Amniotic epithelial cell (primary cell): ENCODE results near the gene CIITA.

Experiments used
- DNase-seq: peaks from one replicate; pipeline ENCODE4 v3.0.0-alpha.2; 2010; ENCODE audit warnings: low read depth

The CIITA gene

DNA sequence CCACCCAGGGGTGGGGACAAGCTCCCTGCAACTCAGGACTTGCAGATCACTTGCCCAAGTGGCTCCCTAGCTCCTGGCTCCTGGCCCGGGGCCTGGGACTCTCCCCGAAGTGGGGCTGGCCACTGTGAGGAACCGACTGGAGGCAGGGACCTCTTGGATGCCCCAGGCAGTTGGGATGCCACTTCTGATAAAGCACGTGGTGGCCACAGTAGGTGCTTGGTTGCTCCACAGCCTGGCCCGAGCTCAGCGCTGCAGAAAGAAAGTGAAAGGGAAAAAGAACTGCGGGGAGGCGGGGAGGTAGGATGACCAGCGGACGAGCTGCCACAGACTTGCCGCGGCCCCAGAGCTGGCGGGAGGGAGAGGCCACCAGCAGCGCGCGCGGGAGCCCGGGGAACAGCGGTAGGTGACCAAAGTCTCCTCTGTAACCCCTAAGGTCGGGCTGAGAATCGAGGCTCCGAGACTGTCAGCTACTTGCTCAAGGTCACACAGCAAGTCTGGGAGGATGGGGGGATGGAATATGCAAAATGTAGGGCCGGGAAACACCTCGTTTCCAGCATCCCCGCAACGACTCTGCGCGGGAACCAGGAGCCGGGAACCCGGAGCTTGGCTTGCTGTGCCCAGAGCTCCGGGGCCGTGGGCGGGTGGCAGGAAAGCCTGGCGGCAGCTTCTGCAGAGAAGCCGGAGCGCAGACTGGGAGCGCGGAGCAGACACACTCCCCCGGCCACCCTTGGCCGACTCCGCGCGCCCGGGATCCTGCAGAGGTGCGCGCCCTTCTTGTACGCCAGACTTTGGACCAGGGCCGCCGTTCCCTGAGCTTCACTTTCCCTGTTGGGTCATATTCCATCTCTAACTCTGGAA, 1.9 kb downstream of the CIITA start:
- no peak for DNase-seq

DNA sequence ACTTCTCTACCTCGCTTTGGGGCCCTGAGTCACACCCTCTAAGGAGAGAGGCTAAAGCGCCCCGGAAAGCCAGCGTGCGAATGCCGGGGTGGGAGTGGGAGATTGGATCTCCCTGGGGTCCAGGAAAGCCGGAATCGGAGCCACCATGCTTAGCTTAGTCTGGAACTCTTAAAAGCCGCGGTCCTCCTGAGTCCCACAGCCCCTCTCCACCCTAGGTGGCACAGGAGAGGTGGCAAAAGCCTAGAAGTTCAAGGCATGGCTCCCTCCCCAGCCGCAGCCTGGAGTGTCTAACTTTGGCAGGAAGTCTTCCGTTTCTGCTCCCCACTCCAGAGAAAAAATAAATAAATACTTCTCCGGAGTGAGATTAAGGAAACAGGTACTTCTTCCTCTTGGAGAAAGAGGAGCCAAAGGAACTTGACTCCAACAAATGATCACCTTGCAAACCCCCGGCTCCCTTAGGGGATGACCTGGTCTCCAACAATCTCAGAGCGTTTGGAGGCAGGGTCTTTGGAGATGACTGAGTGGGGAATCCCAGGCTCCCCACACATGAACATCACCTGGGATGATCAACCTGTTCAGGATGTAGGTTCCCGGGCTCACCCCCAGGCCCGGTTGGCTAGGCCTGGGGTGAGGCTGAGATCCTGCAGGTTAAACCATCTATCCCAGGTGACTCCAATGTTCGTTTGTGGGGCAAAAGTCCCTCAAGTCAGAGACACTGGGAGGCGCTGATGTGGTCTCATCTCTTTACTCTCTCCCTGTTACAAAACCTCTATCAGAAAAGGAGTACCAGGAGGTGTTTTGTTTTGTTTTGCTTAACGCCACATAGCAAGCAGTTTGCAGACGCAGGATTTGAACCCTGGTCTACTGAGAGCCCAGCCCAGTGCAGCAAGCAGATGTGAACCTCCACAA, 2.9 kb downstream of the CIITA start:
- no peak for DNase-seq

DNA sequence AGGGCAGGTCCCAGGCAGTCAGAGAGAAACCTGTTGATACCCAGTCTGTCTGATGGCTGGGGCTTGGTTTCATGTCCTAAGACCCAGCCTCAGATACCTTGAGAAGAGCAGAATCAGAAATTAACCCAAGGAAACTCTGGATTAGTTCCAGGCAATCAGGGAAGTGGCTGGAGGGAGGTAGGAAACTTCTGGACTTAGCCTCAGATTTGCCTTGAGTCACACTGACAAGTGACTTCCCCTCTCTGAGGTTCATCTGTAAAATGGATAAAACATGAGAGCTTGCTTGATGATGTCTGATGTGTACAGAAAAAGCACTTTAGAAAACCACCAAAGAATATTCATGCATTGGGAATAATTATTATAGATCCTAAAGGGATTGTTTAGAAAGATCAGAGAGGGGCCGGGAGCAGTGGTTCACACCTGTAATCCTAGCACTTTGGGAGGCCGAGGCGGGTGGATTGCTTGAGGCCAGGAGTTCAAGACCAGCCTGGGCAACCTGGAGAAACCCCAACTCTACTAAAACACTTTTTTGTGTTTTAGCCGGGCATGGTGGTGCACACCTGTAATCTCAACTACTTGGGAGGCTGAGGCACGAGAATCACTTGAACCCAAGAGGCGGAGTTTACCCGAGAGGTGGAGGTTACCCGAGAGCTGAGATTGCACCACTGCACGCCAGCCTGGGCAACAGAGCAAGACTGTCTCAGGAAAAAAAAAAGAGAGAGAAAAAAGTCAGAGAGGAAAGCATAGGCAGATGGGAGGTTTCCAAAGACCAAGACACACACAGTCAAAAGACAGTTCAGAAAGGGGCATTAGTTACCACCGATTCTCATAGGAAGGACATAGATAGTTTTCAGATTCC, 3.8 kb downstream of the CIITA start:
- DNase-seq, result no peak

DNA sequence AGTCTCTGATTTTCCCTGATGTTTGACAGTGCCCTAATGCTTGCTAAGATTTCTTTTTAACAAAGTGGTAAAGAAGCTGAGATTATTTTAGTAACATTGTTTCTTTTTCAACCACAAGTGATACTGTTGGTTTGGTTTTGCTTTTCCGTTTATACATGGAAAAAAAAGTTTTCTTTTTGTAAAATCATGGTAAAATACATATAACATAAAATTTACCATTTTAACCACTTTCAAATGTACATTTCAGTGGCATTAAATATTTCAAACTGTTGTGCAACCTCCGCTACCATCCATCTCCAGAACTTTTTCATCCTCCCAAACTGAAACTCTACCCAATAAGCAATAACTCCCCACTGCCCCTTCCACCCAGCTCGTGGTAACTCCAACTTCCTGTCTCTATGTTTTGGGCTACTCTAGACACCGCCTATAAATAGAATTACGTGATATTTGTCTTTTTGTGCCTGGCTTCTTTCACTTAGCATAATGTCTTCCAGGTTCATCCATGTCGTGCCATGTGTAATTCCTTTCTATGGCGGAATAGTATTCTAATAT, 4.6 kb downstream of the CIITA start:
- no peak for DNase-seq

DNA sequence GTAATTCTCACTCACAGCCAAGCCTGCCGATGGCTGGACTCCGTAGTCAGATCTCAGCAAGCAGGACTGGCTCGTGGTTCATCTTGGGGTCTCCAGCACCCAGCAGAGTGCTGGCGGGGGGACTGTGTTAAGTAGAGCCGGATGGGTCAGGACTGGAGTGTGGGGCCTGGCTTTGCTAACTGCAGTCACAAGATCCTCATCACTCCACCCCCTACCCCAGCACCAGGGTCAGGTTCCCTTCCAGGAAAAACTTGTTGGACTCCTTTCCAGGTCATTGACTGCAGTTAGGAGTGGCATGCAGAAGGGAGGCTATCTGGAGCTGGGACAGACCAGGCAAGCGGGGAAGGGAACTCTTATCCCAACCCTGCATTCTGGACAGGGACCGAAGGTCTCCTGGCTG, 6.0 kb downstream of the CIITA start:
- DNase-seq, result no peak

DNA sequence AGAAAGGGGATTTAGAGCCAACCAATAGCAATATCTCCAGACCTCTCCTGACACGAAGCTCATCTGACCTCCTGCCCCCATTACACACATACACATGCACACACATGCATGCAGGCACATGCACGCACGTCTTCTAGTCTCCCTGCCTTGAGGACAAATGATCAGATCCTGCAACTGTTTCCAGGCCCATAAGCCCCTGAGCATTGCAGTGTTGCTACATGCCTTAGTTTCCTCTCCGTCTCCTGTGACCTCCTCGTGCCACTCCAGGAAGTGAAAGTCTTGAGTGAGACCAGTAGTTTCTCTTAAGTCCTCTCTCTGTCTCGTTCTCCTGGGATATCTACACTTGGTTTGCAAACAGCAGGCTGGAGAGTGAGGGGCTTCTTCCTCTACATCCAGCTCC, 8.2 kb downstream of the CIITA start:
- no peak for DNase-seq

DNA sequence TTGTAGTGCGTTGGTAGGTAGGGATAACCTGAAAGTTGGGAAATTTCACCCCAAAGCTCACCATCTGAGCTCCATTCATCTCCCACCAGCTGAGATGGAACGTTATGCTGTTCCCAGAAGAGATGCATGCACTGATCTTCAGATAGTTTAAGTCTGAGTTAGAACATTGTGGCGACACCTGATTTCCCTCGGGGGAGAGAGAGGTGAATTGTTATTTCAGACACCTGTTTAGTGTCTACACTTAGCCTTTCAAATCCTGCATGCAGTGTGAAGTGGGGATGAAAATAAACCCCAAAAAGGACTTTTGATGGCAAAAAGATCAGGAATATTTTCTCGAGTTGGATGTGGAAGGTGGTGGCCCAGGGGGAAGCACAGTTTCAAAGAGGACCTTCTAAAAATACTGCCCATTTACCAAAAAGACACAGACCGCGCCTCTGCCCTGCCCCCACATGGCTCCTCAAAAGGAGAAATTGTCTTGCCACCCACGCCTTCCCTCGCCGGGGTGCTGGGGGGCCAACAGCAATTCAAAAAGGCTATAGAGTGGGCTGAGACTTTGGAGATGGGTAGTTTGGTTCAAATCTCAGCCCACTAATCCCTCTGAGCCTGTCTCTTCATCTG, 11.4 kb downstream of the CIITA start:
- no peak for DNase-seq

DNA sequence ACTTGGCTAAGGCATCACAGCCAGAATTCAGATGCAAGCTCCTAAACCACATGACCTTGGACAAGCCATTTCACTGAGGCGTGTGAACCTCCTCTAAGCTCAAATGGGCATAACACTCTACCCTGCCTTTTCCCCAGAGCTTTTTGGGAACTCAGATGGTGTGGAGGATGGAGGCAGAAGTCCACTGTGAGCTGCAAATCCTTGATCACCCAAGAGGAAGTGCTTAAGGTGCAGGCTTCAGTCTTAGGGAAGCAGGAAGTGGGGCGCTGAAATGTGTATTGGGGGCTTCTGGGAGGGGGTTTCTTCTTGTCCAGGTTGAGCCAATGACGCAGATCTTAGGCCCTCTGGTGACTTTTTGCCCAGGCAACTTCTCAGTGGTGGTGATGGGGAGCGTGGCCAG, 12.9 kb downstream of the CIITA start:
- DNase-seq, result no peak

DNA sequence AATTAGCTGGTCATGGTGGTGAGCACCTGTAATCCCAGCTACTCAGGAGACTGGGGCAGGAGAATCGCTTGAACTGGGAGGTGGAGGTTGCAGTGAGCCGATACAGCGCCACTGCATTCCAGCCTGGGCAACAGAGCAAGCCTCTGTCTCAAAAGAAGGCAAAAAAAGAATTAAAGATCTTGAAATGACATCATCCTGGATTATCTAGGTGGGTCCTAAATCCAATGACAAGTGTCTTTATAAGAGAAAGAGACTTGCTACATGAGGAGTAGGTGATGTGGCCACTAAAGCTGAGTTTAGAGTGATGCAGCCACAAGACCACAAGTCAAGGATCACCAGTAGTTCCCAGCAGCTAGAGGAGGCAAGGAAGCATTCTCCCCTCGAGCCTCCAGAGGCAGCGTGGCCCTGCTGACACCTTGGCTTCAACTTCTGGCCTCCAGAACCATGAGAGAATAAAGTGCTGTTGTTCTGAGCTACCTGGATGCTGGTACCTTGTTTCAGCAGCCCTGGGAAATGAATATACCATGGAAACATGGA, 15.8 kb downstream of the CIITA start:
- DNase-seq, result no peak

DNA sequence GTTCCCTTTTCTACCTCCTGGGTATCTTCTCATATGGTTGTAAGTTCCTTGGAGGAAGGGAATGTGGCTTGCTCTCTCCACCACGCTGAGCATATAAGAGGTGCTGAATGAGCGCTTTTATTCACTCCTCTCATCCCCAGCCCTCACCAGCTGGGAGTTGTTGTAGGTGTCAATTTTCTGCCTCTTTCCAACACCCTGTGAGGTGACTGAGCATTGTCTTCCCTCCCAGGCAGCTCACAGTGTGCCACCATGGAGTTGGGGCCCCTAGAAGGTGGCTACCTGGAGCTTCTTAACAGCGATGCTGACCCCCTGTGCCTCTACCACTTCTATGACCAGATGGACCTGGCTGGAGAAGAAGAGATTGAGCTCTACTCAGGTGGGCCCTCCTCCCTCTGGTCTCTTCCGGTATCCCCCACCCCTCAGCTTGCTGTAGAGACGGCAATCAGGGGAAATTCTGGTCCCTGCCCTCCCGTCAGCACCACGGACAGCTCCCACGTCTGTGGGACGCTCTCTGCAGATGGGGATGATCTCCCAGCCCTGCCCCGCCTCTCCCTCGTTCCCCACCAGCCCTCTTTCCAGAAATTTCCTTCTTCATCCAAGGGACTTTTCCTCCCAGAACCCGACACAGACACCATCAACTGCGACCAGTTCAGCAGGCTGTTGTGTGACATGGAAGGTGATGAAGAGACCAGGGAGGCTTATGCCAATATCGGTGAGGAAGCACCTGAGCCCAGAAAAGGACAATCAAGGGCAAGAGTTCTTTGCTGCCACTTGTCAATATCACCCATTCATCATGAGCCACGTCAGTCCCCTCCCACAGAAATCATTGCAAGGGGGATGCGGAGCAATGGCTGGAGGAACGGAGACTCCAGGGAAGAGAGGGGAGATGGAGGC, 18.3 kb downstream of the CIITA start:
- peak; percentile 23 for DNase-seq

DNA sequence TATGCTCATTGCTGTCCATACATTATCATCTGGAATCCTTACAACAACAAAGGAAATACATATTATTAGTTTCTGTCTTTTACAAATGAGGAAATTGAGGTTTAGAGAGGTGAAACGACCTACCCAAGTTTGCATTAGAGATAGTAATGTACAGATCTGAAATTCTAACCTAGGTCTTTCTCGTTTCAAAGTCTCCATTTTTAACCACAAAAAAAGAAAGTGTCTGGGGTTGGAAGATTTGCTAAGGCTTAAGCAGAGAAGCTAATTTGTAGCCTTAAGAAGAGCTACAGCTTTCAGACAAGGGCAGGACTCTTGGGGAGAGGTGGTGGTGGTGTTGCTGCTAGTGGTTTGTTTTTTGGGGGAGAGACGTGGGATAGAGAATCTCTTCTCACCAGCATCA, 19.2 kb downstream of the CIITA start:
- DNase-seq, result no peak

DNA sequence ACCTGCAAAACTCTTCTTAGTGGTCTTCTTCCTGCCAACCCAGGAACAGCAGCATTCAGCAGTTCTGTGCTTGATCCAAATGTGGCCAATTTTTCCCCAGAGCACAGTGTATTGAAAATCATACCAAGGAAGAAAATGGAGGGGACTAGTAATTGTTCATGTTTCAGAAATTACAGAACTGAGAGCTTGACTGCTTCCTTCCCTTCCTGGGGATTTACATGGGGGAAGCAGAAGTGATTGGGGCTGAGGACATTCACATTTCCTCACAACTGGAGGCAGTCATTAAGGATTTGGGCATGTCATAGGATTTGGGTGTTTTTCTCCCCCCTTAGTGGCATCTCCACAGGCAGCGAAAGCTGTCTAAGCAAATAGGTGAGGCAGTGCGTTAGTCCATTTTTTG, 19.7 kb downstream of the CIITA start:
- no peak for DNase-seq

DNA sequence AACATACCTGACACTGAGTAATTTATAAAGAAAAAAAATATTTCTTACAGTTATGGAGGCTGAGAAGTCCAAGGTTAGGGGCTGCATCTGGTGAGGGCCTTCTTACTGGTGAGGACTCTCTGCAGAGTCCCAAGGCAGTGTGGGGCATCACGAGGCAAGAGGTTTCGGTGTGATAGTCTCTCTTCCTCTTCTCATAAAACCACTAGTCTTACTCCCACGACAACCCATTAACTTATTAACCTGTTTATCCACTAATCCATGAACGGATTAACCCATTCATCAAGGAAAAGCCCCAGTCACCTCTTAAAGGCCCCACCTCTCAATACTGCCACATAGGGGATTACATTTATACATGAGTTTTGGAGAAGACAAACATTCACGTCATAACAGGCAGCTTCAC, 20.1 kb downstream of the CIITA start:
- DNase-seq, result no peak

DNA sequence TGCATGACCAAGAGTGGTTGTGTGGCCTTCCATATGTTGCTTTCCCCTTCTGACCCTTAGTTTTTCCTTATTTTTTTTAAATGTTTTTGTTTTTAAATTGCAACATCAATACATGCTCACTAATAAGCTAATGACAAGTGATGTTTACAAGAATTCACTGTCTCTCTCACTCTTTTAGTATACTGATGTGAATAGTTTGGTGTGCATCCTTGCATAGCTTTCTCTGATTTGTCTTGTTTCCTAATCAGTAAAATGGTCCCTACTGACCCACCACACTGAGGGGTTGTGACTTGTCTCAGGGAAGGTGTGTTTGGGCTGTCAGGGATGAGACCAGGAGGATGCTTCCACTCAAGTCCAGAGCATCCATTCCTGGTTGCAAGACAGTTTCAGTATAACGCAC, 26.0 kb downstream of the CIITA start:
- no peak for DNase-seq

DNA sequence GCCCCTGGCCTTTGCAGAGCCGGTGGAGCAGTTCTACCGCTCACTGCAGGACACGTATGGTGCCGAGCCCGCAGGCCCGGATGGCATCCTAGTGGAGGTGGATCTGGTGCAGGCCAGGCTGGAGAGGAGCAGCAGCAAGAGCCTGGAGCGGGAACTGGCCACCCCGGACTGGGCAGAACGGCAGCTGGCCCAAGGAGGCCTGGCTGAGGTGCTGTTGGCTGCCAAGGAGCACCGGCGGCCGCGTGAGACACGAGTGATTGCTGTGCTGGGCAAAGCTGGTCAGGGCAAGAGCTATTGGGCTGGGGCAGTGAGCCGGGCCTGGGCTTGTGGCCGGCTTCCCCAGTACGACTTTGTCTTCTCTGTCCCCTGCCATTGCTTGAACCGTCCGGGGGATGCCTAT, 29.5 kb downstream of the CIITA start:
- DNase-seq, result no peak

DNA sequence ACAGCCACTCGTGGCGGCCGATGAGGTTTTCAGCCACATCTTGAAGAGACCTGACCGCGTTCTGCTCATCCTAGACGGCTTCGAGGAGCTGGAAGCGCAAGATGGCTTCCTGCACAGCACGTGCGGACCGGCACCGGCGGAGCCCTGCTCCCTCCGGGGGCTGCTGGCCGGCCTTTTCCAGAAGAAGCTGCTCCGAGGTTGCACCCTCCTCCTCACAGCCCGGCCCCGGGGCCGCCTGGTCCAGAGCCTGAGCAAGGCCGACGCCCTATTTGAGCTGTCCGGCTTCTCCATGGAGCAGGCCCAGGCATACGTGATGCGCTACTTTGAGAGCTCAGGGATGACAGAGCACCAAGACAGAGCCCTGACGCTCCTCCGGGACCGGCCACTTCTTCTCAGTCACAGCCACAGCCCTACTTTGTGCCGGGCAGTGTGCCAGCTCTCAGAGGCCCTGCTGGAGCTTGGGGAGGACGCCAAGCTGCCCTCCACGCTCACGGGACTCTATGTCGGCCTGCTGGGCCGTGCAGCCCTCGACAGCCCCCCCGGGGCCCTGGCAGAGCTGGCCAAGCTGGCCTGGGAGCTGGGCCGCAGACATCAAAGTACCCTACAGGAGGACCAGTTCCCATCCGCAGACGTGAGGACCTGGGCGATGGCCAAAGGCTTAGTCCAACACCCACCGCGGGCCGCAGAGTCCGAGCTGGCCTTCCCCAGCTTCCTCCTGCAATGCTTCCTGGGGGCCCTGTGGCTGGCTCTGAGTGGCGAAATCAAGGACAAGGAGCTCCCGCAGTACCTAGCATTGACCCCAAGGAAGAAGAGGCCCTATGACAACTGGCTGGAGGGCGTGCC, 30.1 kb downstream of the CIITA start:
- no peak for DNase-seq

DNA sequence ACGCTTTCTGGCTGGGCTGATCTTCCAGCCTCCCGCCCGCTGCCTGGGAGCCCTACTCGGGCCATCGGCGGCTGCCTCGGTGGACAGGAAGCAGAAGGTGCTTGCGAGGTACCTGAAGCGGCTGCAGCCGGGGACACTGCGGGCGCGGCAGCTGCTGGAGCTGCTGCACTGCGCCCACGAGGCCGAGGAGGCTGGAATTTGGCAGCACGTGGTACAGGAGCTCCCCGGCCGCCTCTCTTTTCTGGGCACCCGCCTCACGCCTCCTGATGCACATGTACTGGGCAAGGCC, 30.7 kb downstream of the CIITA start:
- no peak for DNase-seq

DNA sequence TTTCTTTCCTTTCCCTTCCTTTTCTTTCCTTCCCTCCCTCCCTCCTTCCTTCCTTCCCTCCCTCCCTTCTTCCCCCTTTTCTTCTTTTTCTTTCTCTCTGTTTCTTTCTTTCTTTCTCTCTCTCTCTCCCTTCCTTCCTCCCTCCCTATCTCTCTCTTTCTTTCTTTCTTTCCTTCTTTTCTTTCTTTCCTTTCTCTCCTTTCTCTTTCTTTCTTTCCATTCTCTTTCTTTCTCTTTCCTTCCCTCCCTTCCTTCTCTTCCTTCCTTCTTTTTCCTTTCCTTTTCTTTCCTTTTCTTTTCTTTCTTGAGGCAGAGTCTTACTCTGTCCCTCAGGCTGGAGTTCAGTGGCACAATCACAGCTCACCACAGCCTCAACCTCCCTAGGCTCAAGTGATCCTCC, 34.3 kb downstream of the CIITA start:
- no peak for DNase-seq

DNA sequence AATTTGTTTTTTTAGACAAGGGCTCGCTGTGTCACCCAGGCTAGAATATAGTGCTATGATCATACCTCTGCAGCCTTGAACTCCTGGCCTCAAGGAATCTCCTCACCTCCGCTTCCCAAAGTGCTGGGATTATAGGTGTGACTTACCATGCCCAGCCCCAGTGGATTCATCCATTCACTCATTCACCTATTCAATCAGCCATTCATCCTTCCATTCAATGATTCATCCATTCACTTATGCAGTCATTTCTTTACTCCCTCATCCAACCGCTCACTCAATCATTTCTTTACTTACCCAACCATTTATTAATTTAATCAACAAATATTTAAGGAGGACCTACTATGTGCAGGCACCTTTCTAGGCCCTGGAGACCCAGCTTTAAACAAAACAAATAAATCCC, 39.5 kb downstream of the CIITA start:
- DNase-seq, result no peak
